HG03196 (cell line): Measurements from ENCODE around the gene POLR2H.
"Not testable (repeated sequence)": the region's sequence is repeated elsewhere in the genome, so short reads cannot be mapped to it uniquely, and the experiment has no call there.

Experiments
- ATAC-seq: cut with Tn5 transposase; IDR thresholded peaks from one replicate; pipeline ENCODE4 v1.9.1; 2021; ENCODE audit not compliant: unreplicated experiment

POLR2H gene

DNA sequence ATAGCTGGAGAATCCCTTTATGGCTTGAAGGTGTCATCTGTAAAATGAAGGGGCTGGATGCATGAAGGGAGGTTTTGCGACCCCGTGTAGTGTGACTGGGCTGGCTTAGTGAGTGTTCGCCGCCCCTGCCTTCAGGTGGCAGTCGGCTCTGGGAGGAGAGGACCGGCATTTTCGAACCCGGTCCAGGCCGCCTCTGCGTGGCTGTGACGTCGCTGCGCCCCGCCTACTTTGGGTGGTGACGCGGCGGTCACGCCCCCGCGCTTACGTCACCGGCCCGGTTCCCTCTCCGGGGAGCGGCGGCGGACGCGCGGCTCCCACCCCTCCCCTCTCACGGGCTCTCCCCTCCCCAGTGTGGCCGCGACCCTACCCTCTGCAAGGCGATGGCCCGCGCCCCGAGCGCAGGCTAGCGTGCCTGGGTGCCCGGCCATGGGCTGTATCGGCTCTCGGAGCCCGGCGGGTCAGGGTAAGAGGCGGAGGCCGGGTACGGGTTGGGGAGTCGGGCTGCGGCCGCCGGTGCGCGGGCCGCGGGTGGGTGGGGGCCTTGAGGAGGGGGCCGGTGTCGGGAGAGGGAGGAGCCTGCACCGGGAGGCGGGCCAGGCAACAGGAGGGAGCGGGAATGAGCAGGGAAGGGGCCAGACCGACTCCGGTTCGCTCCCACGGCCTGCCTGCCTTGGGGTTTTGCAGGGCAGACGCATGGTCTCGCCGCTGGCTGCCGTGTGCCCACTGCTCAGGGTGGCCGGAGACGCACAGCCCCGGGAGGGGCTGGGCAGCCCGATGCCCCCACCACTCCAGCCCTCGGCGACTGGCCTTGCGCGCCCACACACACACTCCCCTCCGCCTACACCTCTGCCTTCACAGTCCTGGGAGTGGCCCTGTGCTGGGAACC lies 25.6 kb upstream of the POLR2H start:
- peak; percentile 71 for ATAC-seq

DNA sequence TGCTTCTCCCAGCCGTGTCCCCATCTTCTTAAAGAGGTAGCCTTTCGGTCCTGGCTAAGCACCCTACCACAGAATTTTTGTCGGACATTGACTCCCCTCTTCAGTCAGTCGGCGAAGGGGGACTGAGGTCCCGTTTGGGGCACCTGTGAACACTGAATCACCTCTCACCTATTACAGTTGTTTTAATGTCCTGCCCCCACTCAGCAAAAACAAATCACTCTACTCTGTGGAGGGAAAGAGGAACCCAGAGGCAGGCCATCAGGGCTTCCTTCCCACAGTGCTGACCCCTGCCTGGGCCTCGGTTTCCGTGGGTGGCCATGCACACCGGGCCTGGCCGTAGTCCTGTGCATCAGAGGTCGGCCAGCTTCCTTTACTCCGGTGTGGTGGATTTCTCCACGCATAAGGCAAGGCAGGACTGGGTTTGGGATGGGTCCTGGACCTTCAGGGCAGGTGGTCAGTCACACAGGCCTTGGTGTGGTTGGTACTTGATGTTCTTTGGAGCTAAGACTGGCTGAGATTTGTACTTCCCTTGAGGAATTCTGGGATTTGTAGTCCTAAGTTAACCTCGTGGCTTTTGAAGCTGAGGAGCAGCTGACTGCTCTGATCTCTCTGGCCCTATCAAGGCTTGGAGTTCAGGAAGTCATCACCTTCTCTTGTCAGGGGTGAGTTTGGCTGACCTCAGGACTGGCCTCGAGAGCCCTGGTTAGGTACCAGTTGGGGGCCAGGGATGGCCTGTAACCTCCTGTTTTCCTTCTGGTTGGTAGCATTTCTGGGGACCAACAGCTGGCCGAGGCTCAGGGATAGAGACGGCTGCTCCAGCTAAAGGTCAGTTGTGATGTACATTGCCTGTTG lies 24.7 kb upstream of the POLR2H start:
- no peak for ATAC-seq

DNA sequence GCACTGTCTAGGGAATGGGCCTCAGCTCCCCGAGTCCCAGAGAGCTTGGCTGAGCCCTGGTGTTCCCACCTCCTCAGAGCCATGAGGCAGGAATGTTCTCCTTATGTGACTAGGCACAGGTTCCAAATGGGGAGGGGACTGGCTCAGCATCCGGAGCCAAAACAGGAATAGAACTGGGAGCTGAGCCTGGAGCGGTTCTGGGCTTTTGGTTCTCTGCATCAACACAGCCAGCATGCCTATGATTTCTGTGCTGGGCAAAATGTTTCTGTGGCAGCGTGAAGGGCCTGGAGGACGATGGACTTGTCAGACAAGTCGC lies 24.2 kb upstream of the POLR2H start, which contains the start of gene FAM131A:
TSS of gene FAM131A (plus strand) at position 202 of the 316 bp plus-strand sequence. CDS start at position 233, 31 bp downstream.
- no peak for ATAC-seq

DNA sequence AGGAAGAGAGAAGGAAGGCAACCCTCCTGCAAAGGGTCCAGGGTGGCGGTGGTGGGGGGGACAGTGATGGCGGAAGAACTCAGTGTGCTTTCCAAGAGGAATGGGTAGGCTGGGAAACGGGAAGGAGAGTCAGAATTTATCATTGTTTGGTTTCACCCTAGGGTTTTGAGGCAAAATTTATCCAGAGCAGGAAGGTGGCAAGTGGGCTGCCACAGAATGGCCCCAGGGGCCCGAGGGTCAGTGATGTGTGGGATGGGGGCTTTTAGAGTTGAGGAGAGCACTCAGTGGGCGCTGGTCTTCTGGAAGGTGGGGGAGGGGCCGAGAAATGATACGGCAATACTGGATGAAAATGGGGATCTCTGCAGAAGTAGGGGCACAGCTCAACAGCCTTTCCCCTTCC lies 23.5 kb upstream of the POLR2H start:
- ATAC-seq = no peak

DNA sequence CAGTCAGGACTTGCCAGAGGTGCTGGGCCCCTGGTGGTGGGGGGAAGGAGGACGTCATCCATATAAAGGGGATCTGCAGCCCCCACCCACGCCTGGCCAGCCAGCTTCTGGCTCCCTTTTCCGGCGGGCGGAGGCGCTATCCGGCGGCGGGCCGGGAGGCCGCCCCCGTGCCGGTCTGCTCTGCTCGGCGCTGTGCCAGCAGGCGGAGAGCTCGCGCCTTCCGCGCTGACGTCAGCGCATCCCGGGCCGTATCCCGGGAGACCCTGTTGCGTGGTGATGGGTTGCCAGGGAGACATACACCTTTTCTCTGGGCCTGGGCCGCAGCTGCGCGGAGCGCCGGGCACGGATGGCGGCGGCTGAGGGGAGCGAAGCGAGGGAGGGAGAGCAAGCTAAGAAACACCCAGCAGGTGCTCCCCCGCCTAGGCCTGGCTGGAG lies 23.0 kb upstream of the POLR2H start:
- no peak for ATAC-seq

DNA sequence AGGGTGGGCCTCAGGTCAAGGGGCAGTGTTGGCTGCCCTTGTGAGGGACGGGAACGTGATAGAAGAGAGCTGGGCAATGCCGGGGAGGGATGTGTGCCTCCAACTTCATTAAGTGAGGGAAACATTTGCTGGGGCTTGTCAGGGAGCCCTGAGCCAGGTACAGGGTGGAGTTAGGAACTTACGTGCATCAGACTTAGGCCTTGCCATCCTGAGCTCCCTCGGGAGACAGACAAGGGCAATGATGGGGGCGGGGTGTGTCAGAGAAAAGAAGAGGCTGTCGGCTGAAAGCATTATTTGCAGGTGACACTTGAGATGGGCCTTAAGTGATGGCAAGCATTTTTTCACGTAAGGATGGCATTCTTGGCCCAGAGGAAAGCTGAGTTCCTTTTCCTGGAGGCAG lies 22.5 kb upstream of the POLR2H start:
- no peak for ATAC-seq

DNA sequence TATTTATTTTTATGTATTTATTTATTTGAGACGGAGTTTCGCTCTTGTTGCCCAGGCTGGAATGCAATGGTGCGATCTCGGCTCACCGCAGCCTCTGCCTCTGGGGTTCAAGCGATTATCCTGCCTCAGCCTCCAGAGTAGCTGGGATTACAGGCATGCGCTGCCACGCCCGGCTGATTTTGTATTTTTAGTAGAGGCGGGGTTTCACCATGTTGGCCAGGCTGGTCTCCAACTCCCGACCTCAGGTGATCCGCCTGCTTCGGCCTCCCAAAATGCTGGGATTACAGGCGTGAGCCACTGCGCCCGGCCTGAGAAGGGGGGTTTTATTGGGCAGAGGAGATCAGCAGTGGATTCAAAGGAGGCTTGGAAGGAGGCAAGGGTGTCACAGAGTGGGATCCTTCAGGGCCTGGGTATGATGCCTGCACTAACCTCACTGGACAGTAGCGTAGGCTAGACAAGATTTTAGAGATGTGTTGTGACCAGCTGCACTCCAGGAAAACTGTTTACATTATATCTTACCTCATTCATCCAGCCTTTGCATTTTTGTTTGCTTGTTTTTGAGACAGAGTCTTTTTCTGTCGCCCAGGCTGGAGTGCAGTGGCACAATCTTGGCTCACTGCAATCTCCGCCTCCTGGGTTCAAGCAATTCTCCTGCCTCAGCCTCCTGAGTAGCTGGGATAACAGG lies 21.9 kb upstream of the POLR2H start:
- not testable (repeated sequence) for ATAC-seq

DNA sequence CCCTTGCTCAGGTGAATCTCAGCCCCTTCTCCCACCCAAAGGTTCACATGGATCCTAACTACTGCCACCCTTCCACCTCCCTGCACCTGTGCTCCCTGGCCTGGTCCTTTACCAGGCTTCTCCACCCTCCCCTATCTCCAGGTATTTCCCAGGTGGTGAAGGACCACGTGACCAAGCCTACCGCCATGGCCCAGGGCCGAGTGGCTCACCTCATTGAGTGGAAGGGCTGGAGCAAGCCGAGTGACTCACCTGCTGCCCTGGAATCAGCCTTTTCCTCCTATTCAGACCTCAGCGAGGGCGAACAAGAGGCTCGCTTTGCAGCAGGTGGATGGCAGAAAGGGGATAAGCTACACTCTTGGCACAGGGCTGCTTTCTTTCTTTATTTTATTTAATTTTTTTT lies 19.6 kb upstream of the POLR2H start:
- no peak for ATAC-seq

DNA sequence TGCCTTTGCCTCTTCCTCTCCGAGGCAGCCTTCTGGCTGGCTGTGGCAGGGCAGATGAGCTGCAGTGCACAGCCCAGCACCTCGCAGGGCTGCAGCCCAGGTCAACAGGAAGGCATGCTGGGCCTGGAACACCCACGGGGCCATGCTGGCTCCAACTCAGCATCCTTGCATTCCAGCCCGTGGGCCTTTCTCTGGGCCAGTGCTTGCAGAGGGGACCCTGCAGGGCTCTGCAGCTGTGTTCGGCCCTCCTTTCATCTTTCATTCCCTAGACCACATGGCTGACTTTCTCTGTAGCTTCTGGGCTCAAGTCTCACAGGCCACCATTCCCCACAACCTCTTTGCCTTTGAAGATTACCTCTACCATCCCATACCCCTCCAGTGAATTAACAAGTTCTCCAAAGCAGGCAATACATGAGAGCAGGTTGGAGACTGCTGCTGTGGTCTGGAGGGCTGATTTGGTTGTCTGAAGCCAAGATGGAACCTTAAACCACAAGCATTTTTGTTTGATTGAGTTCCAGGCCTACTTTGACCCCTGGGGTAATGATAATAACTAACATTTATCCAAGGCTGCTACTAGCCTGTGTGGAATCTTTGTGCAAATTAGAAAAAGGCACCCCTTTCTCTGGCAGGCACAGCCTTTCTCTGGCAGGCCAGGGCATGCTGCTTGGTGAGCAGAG lies 18.2 kb upstream of the POLR2H start:
- no peak for ATAC-seq

DNA sequence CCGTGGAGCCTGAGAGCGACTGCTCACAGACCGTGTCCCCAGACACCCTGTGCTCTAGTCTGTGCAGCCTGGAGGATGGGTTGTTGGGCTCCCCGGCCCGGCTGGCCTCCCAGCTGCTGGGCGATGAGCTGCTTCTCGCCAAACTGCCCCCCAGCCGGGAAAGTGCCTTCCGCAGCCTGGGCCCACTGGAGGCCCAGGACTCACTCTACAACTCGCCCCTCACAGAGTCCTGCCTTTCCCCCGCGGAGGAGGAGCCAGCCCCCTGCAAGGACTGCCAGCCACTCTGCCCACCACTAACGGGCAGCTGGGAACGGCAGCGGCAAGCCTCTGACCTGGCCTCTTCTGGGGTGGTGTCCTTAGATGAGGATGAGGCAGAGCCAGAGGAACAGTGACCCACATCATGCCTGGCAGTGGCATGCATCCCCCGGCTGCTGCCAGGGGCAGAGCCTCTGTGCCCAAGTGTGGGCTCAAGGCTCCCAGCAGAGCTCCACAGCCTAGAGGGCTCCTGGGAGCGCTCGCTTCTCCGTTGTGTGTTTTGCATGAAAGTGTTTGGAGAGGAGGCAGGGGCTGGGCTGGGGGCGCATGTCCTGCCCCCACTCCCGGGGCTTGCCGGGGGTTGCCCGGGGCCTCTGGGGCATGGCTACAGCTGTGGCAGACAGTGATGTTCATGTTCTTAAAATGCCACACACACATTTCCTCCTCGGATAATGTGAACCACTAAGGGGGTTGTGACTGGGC lies 16.8 kb upstream of the POLR2H start:
- no peak for ATAC-seq

DNA sequence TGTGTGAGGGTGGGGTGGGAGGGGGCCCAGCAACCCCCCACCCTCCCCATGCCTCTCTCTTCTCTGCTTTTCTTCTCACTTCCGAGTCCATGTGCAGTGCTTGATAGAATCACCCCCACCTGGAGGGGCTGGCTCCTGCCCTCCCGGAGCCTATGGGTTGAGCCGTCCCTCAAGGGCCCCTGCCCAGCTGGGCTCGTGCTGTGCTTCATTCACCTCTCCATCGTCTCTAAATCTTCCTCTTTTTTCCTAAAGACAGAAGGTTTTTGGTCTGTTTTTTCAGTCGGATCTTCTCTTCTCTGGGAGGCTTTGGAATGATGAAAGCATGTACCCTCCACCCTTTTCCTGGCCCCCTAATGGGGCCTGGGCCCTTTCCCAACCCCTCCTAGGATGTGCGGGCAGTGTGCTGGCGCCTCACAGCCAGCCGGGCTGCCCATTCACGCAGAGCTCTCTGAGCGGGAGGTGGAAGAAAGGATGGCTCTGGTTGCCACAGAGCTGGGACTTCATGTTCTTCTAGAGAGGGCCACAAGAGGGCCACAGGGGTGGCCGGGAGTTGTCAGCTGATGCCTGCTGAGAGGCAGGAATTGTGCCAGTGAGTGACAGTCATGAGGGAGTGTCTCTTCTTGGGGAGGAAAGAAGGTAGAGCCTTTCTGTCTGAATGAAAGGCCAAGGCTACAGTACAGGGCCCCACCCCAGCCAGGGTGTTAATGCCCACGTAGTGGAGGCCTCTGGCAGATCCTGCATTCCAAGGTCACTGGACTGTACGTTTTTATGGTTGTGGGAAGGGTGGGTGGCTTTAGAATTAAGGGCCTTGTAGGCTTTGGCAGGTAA lies 16.0 kb upstream of the POLR2H start:
- no peak for ATAC-seq

DNA sequence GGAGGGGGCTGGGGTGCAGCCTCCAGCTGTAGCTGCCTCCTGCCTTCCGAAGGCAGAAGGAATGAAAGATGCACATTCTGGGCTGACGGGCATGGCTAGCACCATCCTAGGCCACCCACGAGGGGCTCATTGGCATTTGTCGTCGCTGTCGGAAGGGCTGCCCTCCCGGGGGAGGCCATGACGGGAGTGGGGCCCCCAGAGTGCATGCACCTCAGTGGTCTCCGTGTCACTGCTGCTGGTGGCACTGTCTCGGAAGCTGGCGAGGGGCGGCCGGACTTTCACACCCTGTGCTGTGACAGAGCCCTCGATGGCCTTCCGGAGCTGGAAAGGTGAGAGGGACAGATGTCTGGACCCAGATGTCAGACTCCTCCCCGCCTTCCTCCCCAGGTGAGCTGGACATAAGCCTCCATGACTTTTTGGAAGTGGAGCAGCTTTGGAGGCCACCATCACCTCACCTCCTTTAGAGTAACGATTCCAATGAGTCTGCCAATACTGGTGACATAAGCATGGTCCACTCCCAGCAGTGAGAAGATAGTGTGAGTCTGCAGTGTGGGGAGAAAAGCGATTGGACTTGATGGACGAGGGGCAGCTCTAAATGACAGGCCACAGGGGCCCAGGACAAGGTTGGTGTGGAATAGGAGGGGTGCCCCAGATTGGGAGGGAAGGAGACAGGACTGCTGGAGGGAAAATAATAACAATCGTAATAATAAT lies 14.9 kb upstream of the POLR2H start:
- no peak for ATAC-seq

DNA sequence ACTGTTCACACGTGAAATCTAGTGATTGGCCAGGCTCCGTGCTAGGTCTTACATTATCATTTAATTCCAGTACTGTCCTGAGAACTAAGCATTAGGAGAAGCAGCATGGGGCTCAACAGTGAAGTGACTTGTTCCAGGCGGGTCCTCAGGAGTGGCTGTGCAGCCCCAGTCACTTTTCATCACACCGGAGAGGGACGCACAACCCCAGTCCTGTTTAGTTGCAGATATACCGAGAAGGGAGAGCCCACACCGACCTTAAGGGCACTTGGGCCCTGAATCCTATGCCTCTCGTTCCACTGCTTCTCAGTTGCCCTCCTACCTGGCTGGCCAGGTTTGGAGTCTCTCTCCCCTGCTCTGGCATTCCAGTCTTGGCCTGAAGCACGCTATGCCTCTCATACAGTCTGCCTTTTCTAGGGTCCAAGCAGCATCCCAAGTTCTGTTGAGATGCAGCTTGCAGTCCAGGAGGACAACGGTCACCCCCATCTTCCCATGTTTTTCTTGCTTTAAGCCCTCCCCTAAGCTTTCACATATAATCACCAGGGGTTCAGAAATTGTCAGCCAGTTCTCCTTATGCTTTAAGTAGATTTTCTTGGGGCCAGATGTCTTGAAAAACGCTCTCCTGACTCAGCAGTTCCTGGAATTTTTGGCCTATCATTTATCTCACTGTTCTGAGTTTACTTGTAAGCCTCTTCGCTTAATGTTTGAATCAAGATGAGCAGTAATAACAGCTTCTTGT lies 14.0 kb upstream of the POLR2H start:
- no peak for ATAC-seq

DNA sequence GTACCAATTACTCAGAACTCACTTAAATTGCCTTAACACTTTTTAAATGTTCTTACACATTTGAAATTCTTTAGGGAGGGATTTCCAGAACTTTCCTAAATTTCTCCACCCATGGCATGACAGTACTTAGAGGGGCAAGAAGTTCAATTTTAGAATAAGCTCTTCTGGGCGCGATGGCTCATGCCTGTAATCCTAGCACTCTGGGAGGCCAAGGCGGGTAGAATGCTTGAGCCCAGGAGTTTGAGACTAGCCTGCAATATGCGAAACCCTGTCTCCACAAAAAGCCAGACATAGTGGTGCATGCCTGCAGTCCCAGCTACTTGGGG lies 13.5 kb upstream of the POLR2H start:
- ATAC-seq = no peak

DNA sequence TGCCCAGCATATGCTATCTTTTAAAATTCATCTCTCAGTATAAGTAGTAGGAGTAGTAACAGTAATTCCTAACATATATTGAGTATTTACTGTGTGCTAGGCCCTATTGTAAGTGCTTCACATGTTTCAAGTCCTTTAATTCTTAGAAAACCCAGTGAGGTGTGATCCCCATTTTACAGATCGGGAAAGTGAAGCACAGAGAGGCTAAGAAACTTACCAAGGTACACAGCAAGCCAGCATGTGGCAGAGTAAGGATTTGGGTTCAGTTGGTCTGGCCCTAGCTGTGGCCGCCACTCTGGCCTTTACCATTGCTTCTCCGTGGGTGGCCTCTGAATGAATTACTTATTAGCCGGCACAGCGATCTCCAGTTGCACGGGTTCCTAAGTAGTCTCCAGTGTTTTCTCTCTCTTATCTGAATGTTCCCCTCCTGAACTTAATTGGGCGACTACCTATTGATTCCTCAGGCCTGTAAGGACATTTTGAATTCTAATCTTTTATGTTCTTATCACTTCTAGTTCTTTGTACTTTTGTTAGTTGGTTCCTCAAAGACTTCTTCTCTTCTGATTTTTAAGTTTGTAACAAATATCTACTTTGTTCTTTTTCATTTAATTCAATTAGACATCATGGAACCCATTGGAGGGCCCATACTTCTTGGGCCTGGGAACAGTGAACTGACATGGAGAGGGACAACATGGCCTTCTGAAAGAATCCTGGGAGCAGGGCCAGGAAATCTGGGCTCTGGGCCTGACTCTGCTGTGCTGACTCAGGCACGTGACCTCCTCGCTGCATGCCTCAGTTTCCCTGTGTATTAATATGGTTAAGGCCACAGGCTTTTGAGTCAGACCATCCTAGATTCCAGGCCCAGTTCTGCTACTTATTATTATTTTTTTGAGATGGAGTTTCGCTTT lies 11.7 kb upstream of the POLR2H start:
- no peak for ATAC-seq

DNA sequence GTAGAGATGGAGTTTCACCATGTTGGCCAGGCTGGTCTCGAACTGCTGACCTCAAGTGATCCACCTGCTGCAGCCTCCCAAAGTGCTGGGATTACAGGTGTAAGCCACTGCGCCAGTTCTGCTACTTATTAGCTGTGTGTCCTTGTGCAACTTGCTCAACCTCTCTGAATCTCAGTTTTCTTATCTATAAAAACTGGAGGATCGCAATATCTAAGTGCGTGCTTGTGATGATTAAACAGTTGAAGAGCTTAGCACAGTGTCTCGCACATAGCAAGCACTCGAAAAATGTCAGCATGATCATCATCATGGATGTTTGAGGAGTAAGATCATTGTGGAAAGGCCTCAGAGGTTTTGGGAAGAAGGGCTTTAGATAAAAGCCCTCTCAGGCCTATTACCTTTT lies 10.9 kb upstream of the POLR2H start:
- ATAC-seq = no peak

DNA sequence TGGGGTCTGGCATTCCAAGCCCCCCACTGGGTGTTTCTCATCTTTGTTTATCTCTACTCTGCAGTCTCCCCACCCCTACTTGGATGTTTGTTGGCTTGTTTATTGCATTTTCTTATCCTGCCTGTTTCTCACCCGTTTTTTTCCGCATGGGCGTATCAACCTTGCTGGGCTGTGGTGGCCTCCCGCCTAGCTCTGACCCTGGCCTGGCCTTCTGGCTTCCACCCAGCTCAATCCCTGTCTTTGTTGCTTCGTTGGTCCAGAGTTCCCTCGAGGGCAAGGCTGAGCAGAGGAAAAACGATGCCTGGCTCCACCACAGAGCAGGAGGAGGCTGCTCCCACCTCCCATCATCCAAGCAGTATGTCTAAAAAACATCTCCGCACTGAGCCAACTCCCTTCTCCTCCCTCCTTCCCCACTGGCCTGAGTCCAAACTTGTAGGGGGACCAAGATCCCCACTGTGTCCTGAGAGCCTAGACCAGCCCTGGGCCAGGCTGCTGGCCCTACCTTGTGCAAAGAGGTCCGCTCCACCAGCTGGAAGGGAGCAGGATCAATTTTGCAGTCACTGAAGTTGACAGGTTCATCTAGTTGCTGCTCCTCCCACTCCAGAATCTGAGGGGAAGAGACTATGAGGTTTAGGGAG lies 9.9 kb upstream of the POLR2H start:
- no peak for ATAC-seq
